ENCODE results near the gene LARP1B. TPM values are rescaled to one million over a fixed set of nuclear protein-coding genes. Genes with fewer than 3 reads are reported as not detected.

Gene LARP1B
- total RNA-seq, 5 donors from 2014 or later (not counting 1 experiment from before 2014, with no cell fraction given), result 9.6 to 15.5 (median 13.1) TPM

DNA sequence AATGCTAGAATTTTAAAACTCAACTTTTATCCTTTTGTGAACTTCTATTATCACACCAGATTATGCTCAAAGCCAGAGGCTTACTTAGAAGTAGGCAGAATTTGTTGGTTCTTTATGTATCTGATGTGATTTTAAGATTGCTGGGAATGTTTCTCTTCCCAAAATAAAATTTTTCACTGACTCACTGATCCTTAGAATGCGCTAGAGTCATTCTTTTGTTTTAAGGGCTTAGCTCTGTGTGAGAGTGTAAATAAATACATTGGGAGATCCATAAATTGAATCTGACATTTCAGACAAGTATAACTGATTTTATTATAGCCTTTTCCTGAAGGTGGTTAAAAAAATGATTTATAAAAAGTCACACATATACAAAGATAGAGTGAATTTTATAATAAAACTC, 101.3 kb downstream of the LARP1B start:
- no peak overlapping the region for H3K27ac Mint-ChIP-seq
- ATAC-seq (replicated peaks in 1 of 4) (no peak), DNase-seq (no peak)
- Histone ChIP-seq H3K4me3 (ENCODE audit: control insufficient read depth in 1 of 2, extremely low read depth in 1 of 2, low read length in 1 of 2) (no peak overlapping the region), H3K4me1 (ENCODE audit: control insufficient read depth in 1 of 2, extremely low read depth in 1 of 2, insufficient read depth in 2 of 2, low read length in 2 of 2) (no peaks in the 10 kb centered on the region), H3K36me3 (ENCODE audit: control insufficient read depth in 2 of 2, extremely low read depth in 1 of 2, insufficient read depth in 1 of 2, low read length in 1 of 2) (no peaks in the 10 kb centered on the region), H3K27ac (ENCODE audit: low read length) (no peak overlapping the region), H3K27me3 (replicated peaks in 1 of 2; ENCODE audit: control insufficient read depth in 2 of 2, extremely low read depth in 1 of 2, insufficient read depth in 2 of 2, low read length in 1 of 2) (no peaks in the 10 kb centered on the region), H3K9me3 (no peaks in the 10 kb centered on the region)
- ChIA-PET CTCF (no interaction called here), POLR2A (no interaction called here)
- no peaks in the 10 kb centered on the region for H3K9me3 Mint-ChIP-seq
- WGBS (ENCODE audit: insufficient coverage), result no CpG with 5 or more reads among the region's 1 CpG
- no peaks in the 10 kb centered on the region for H3K4me1 Mint-ChIP-seq
- H3K27me3 Mint-ChIP-seq, result no peaks in the 10 kb centered on the region
- no peak overlapping the region for H3K4me3 Mint-ChIP-seq
- H3K36me3 Mint-ChIP-seq, result no peaks in the 10 kb centered on the region

DNA sequence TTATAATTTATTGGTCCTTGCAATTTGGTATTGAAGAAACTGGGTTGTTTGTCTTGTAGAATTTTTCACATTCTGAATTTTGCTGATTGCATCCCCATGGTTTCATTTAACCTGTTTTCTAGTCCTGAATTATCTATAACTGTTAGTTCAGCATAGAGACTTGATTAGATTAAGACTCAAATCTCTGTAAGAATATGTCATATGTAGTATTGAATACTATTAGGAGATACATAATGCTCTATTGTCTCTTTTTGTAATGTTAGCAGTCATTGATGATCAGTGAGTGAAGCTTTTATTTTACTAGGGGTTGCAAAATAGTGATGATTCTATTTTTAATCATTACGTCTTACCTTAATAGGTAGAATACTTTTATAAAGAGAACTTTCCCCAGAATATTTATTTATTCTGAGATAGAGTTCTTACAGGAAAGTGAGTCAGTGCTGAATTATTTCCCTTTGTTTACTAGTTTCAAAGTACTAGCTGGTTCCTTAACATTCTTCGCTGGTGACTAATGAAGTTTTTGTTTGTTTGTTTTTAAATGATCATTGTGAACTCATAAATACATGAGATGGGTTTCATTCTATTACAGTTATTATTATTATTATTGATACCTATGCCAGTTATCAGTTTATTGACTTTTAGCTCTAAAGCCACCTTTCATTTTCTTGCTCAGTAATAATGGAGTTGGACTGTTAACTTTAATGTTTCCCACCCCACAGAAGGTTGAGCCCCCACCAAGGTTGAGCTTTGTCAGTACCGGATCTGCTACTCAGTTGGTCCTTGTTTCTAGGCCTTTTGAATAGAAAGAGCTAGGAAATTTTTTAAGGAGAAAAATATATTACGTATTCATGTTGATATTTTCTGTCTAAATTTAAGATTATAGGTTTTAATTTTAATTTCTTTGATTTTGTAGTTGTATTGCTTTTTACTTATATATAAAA, 102.3 kb downstream of the LARP1B start:
- POLR2A ChIA-PET, result no interaction called here
- no peaks in the 10 kb centered on the region for H3K27me3 Mint-ChIP-seq
- no peaks in the 10 kb centered on the region for H3K36me3 Mint-ChIP-seq
- H3K27ac ChIP-seq (ENCODE audit: low read length), result no peak overlapping the region
- no peaks in the 10 kb centered on the region for H3K27me3 ChIP-seq (replicated peaks in 1 of 2; ENCODE audit: control insufficient read depth in 2 of 2, extremely low read depth in 1 of 2, insufficient read depth in 2 of 2, low read length in 1 of 2)
- no peaks in the 10 kb centered on the region for H3K4me1 ChIP-seq (ENCODE audit: control insufficient read depth in 1 of 2, extremely low read depth in 1 of 2, insufficient read depth in 2 of 2, low read length in 2 of 2)
- CTCF ChIA-PET, result no interaction called here
- no peak overlapping the region for H3K4me3 ChIP-seq (ENCODE audit: control insufficient read depth in 1 of 2, extremely low read depth in 1 of 2, low read length in 1 of 2)
- no peak overlapping the region for H3K27ac Mint-ChIP-seq
- no peak for ATAC-seq (replicated peaks in 1 of 4)
- no peak overlapping the region for H3K4me3 Mint-ChIP-seq
- no peak for DNase-seq
- no peaks in the 10 kb centered on the region for H3K9me3 Mint-ChIP-seq
- H3K36me3 ChIP-seq (ENCODE audit: control insufficient read depth in 2 of 2, extremely low read depth in 1 of 2, insufficient read depth in 1 of 2, low read length in 1 of 2), result no peaks in the 10 kb centered on the region
- no CpG with 5 or more reads among the region's 4 CpGs for WGBS (ENCODE audit: insufficient coverage)
- no peaks in the 10 kb centered on the region for H3K4me1 Mint-ChIP-seq
- H3K9me3 ChIP-seq, result no peaks in the 10 kb centered on the region

DNA sequence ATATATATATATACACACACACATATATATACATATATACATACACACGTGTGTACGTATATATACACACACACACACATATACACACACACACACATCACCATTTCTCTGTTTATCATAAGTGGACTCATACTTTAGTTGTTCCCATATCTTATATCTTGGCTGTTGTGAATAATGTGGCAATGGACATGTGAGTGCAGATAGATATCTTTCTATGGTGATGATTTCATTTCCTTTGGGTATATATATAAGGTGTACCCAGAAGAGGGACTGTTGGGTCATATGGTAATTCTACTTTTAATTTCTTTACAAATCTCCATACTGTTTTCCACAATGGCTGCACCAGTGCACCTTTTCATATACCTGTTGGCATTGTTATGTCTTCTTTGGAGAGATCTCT, 105.9 kb downstream of the LARP1B start:
- ChIA-PET POLR2A (no interaction called here), CTCF (no interaction called here)
- no CpG with 5 or more reads among the region's 2 CpGs for WGBS (ENCODE audit: insufficient coverage)
- Mint-ChIP-seq H3K36me3 (no peaks in the 10 kb centered on the region), H3K4me1 (no peaks in the 10 kb centered on the region), H3K9me3 (no peaks in the 10 kb centered on the region), H3K27ac (no peak overlapping the region), H3K4me3 (no peak overlapping the region), H3K27me3 (no peaks in the 10 kb centered on the region)
- H3K4me3 ChIP-seq (ENCODE audit: control insufficient read depth in 1 of 2, extremely low read depth in 1 of 2, low read length in 1 of 2), result no peak overlapping the region
- H3K27ac ChIP-seq (ENCODE audit: low read length), result no peak overlapping the region
- H3K4me1 ChIP-seq (ENCODE audit: control insufficient read depth in 1 of 2, extremely low read depth in 1 of 2, insufficient read depth in 2 of 2, low read length in 2 of 2), result no peaks in the 10 kb centered on the region
- DNase-seq (no peak), ATAC-seq (replicated peaks in 1 of 4) (no peak)
- H3K9me3 ChIP-seq, result no peaks in the 10 kb centered on the region
- H3K36me3 ChIP-seq (ENCODE audit: control insufficient read depth in 2 of 2, extremely low read depth in 1 of 2, insufficient read depth in 1 of 2, low read length in 1 of 2), result no peaks in the 10 kb centered on the region
- H3K27me3 ChIP-seq (replicated peaks in 1 of 2; ENCODE audit: control insufficient read depth in 2 of 2, extremely low read depth in 1 of 2, insufficient read depth in 2 of 2, low read length in 1 of 2), result no peaks in the 10 kb centered on the region

DNA sequence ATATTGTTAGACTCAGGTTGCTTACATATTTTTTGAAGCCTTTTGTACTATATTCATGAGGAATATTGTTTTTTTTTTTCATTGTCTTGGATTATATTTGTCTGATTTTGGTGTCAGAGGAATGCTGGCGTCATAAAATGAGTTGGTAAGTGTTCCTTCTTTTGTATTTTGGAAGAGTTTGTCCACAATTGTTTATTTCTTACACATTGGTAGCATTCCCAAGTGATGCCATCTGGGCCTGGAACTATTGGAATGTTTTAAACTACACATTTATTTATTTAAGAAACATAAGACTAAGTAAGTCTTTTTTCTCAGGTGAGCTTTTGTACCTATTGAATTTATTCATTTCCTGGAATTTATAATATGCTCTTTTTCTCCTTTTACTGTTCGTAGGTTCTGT, 107.6 kb downstream of the LARP1B start:
- no peak overlapping the region for H3K27ac Mint-ChIP-seq
- no peak for ATAC-seq (replicated peaks in 1 of 4)
- no peaks in the 10 kb centered on the region for H3K4me1 ChIP-seq (ENCODE audit: control insufficient read depth in 1 of 2, extremely low read depth in 1 of 2, insufficient read depth in 2 of 2, low read length in 2 of 2)
- no peaks in the 10 kb centered on the region for H3K36me3 ChIP-seq (ENCODE audit: control insufficient read depth in 2 of 2, extremely low read depth in 1 of 2, insufficient read depth in 1 of 2, low read length in 1 of 2)
- no peak overlapping the region for H3K4me3 ChIP-seq (ENCODE audit: control insufficient read depth in 1 of 2, extremely low read depth in 1 of 2, low read length in 1 of 2)
- ChIA-PET CTCF (no interaction called here), POLR2A (no interaction called here)
- no peaks in the 10 kb centered on the region for H3K9me3 Mint-ChIP-seq
- no peaks in the 10 kb centered on the region for H3K4me1 Mint-ChIP-seq
- no peak overlapping the region for H3K4me3 Mint-ChIP-seq
- no peaks in the 10 kb centered on the region for H3K27me3 Mint-ChIP-seq
- DNase-seq, result no peak
- no peaks in the 10 kb centered on the region for H3K36me3 Mint-ChIP-seq
- no peaks in the 10 kb centered on the region for H3K9me3 ChIP-seq
- no CpG with 5 or more reads among the region's 2 CpGs for WGBS (ENCODE audit: insufficient coverage)
- no peak overlapping the region for H3K27ac ChIP-seq (ENCODE audit: low read length)
- H3K27me3 ChIP-seq (replicated peaks in 1 of 2; ENCODE audit: control insufficient read depth in 2 of 2, extremely low read depth in 1 of 2, insufficient read depth in 2 of 2, low read length in 1 of 2), result no peaks in the 10 kb centered on the region

DNA sequence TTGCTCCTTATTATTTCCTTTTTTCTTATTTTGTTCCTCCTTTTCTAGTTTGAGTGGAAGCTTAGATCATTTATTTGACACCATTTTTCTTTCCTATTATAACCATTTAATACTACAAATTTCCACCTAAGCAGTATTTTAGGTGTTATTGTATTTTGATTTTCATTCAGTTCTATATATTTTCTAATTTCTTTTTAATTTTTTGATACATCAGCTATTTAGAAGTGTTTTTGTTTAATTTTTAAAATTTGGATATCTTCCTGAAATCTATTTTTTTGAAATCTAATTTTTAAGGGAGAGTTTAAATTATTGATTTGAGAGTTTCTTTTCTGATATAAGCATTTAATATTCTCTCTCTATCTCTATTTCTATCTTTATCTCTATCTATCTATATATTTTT, 108.1 kb downstream of the LARP1B start:
- Histone ChIP-seq H3K9me3 (no peaks in the 10 kb centered on the region), H3K36me3 (ENCODE audit: control insufficient read depth in 2 of 2, extremely low read depth in 1 of 2, insufficient read depth in 1 of 2, low read length in 1 of 2) (no peaks in the 10 kb centered on the region), H3K27me3 (replicated peaks in 1 of 2; ENCODE audit: control insufficient read depth in 2 of 2, extremely low read depth in 1 of 2, insufficient read depth in 2 of 2, low read length in 1 of 2) (no peaks in the 10 kb centered on the region), H3K27ac (ENCODE audit: low read length) (no peak overlapping the region), H3K4me3 (ENCODE audit: control insufficient read depth in 1 of 2, extremely low read depth in 1 of 2, low read length in 1 of 2) (no peak overlapping the region), H3K4me1 (ENCODE audit: control insufficient read depth in 1 of 2, extremely low read depth in 1 of 2, insufficient read depth in 2 of 2, low read length in 2 of 2) (no peaks in the 10 kb centered on the region)
- Mint-ChIP-seq H3K36me3 (no peaks in the 10 kb centered on the region), H3K27ac (no peak overlapping the region), H3K9me3 (no peaks in the 10 kb centered on the region), H3K4me1 (no peaks in the 10 kb centered on the region), H3K27me3 (no peaks in the 10 kb centered on the region), H3K4me3 (no peak overlapping the region)
- DNase-seq (no peak), ATAC-seq (replicated peaks in 1 of 4) (no peak)
- ChIA-PET CTCF (no interaction called here), POLR2A (no interaction called here)

DNA sequence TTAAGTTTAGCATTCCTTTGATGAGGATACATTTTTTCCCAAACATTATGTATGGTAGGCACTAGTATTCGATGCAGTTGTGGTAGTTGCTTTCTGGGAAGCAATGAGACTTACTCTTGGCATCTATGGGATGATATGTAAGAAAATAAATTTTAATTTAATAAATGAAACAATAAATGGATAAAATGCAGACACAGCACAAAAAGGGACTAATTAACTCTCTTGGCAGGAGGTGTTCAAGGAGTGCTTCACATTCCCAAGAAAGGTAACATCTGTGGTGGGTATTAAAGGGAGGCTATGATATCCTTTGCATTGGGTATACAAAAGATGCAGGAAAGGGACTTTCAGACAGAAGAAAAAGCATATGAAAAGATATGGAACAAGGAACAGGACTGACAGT, 115.5 kb downstream of the LARP1B start:
- Histone ChIP-seq H3K36me3 (ENCODE audit: control insufficient read depth in 2 of 2, extremely low read depth in 1 of 2, insufficient read depth in 1 of 2, low read length in 1 of 2) (no peaks in the 10 kb centered on the region), H3K27me3 (replicated peaks in 1 of 2; ENCODE audit: control insufficient read depth in 2 of 2, extremely low read depth in 1 of 2, insufficient read depth in 2 of 2, low read length in 1 of 2) (no peaks in the 10 kb centered on the region), H3K4me1 (ENCODE audit: control insufficient read depth in 1 of 2, extremely low read depth in 1 of 2, insufficient read depth in 2 of 2, low read length in 2 of 2) (no peaks in the 10 kb centered on the region), H3K27ac (ENCODE audit: low read length) (no peak overlapping the region), H3K9me3 (no peaks in the 10 kb centered on the region), H3K4me3 (ENCODE audit: control insufficient read depth in 1 of 2, extremely low read depth in 1 of 2, low read length in 1 of 2) (no peak overlapping the region)
- no peak overlapping the region for H3K27ac Mint-ChIP-seq
- no peak for DNase-seq
- no CpG with 5 or more reads among the region's 1 CpG for WGBS (ENCODE audit: insufficient coverage)
- no peaks in the 10 kb centered on the region for H3K4me1 Mint-ChIP-seq
- POLR2A ChIA-PET, result no interaction called here
- no peaks in the 10 kb centered on the region for H3K9me3 Mint-ChIP-seq
- CTCF ChIA-PET, result no interaction called here
- ATAC-seq (replicated peaks in 1 of 4), result no peak
- H3K36me3 Mint-ChIP-seq, result no peaks in the 10 kb centered on the region
- H3K27me3 Mint-ChIP-seq, result no peaks in the 10 kb centered on the region
- no peak overlapping the region for H3K4me3 Mint-ChIP-seq

DNA sequence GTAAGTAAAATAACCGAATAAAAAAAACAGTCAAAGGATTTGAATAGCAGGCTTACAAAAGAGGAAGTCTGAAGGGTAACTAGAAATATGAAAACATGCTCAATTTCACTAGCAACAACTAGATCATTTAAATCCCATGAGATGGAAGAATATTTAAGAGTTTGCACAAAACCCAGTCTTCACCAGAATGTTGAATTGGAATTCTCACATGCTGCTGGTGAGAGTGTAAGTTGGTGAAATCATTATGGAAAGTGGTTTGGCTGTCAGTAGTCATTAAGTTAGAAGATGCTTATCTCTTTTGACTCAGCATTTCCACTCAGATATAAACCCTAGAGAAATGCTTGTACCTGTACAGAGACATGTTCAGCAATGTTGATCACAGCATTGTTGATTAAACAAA, 116.4 kb downstream of the LARP1B start:
- no peaks in the 10 kb centered on the region for H3K9me3 ChIP-seq
- Mint-ChIP-seq H3K9me3 (no peaks in the 10 kb centered on the region), H3K27ac (no peak overlapping the region), H3K4me3 (no peak overlapping the region), H3K4me1 (no peaks in the 10 kb centered on the region), H3K27me3 (no peaks in the 10 kb centered on the region), H3K36me3 (no peaks in the 10 kb centered on the region)
- no CpG with 5 or more reads among the region's 1 CpG for WGBS (ENCODE audit: insufficient coverage)
- no peaks in the 10 kb centered on the region for H3K4me1 ChIP-seq (ENCODE audit: control insufficient read depth in 1 of 2, extremely low read depth in 1 of 2, insufficient read depth in 2 of 2, low read length in 2 of 2)
- H3K36me3 ChIP-seq (ENCODE audit: control insufficient read depth in 2 of 2, extremely low read depth in 1 of 2, insufficient read depth in 1 of 2, low read length in 1 of 2), result no peaks in the 10 kb centered on the region
- no peak overlapping the region for H3K4me3 ChIP-seq (ENCODE audit: control insufficient read depth in 1 of 2, extremely low read depth in 1 of 2, low read length in 1 of 2)
- DNase-seq, result no peak
- no peak for ATAC-seq (replicated peaks in 1 of 4)
- H3K27me3 ChIP-seq (replicated peaks in 1 of 2; ENCODE audit: control insufficient read depth in 2 of 2, extremely low read depth in 1 of 2, insufficient read depth in 2 of 2, low read length in 1 of 2), result no peaks in the 10 kb centered on the region
- no peak overlapping the region for H3K27ac ChIP-seq (ENCODE audit: low read length)
- ChIA-PET POLR2A (no interaction called here), CTCF (interaction anchor here in 1 of 2 donors (1.2 kb wide), 1 partner anchor 13 kb away, joined by 4 read pairs; no protein-coding TSS in a partner anchor)
